CD4-positive, alpha-beta T cell treated with Interleukin-17A for 1 hour (primary cell): ENCODE results near the gene IFT20.
"Not testable (repeated sequence)": the region's sequence is repeated elsewhere in the genome, so short reads cannot be mapped to it uniquely, and the experiment has no call there.

Source experiments
- DNase-seq: peaks from one replicate; pipeline ENCODE4 v3.0.0-alpha.2; 2020

Gene IFT20

GRCh38 chr17:28306954-28307401 is 28.3 kb downstream of the IFT20 start:
- DNase-seq: no peak

- DNase-seq: no peak
Measured at GRCh38 chr17:28298449-28298848, 36.8 kb downstream of the IFT20 start.

- no peak for DNase-seq
Measured at GRCh38 chr17:28295677-28296578, 39.3 kb downstream of the IFT20 start.

GRCh38 chr17:28293994-28294393 is 41.3 kb downstream of the IFT20 start:
- no peak for DNase-seq

GRCh38 chr17:28292878-28293277 is 42.4 kb downstream of the IFT20 start:
- not testable (repeated sequence) for DNase-seq

- no peak for DNase-seq
Measured at GRCh38 chr17:28291780-28292330, 43.4 kb downstream of the IFT20 start.

GRCh38 chr17:28290703-28291102 is 44.6 kb downstream of the IFT20 start:
- no peak for DNase-seq

- DNase-seq: no peak
Measured at GRCh38 chr17:28285965-28286364, 49.3 kb downstream of the IFT20 start.

- DNase-seq: no peak
Measured at GRCh38 chr17:28282596-28282995, 52.7 kb downstream of the IFT20 start.

GRCh38 chr17:28280826-28281225 is 54.4 kb downstream of the IFT20 start:
- DNase-seq: no peak

- no peak for DNase-seq
Measured at GRCh38 chr17:28279411-28279810, 55.9 kb downstream of the IFT20 start.
